CD8-positive, alpha-beta memory T cell (primary cell): ENCODE measurements around the gene ACTL10. TPM values are rescaled to one million over a fixed set of nuclear protein-coding genes. Genes with fewer than 3 reads are reported as not detected.
"Not testable (repeated sequence)": the region's sequence is repeated elsewhere in the genome, so short reads cannot be mapped to it uniquely, and the experiment has no call there.

ENCODE experiments used
- CTCF ChIA-PET: fragments of 350-600 bp; sonication (Branson Sonifier 250); formaldehyde crosslinking; loops from one replicate; lab custom pipeline; 2021; ENCODE audit warnings: antibody characterized with exemption; lab: Charles Lee
- POLR2A ChIA-PET: fragments of 350-600 bp; sonication (Branson Sonifier 250); formaldehyde crosslinking; loops from one replicate; lab custom pipeline; 2021; ENCODE audit warnings: antibody characterized with exemption; lab: Charles Lee
- DNase-seq, 5 donors: peaks; one replicate each; pipeline versions ENCODE4 v3.0.0 to v3.0.0-alpha.2; 2020 to 2022; ENCODE audit warnings: mixed read lengths in 1 of 5
- H3K27ac ChIP-seq: one replicate; pipeline ENCODE4 v1.7.0; 2013; ENCODE audit warnings: low read depth, mild to moderate bottlenecking, low read length, moderate library complexity
- H3K27me3 ChIP-seq: 2 replicates; pipeline ENCODE4 v1.7.0; 2013; ENCODE audit warnings: low read length, mild to moderate bottlenecking; ENCODE audit not compliant: insufficient read depth, poor library complexity, severe bottlenecking
- H3K36me3 ChIP-seq: 2 replicates; pipeline ENCODE4 v1.7.0; 2013; ENCODE audit warnings: mild to moderate bottlenecking, low read length, moderate library complexity; ENCODE audit not compliant: insufficient read depth
- H3K4me1 ChIP-seq: 2 replicates; pipeline ENCODE4 v1.7.0; 2013; ENCODE audit warnings: mild to moderate bottlenecking, low read length, moderate library complexity; ENCODE audit not compliant: insufficient read depth
- H3K4me3 ChIP-seq: 2 replicates; pipeline ENCODE4 v1.7.0; 2013; ENCODE audit warnings: mild to moderate bottlenecking, low read length
- H3K9me3 ChIP-seq: 2 replicates; pipeline ENCODE4 v1.7.0; 2013; ENCODE audit warnings: mild to moderate bottlenecking, low read length
- H3K27ac Mint-ChIP-seq, 8 donors: one replicate each; pipeline ENCODE4 v1.8.0; 2020 to 2021; ENCODE audit warnings: mixed read lengths in 8 of 8, mild to moderate bottlenecking in 6 of 8, inconsistent platforms in 3 of 8, moderate library complexity in 3 of 8
- H3K27me3 Mint-ChIP-seq, 2 donors: one replicate each; pipeline ENCODE4 v1.8.0; 2020 to 2021; ENCODE audit warnings: mixed read lengths in 2 of 2, mild to moderate bottlenecking in 1 of 2, moderate library complexity in 1 of 2
- H3K36me3 Mint-ChIP-seq, 3 donors: one replicate each; pipeline ENCODE4 v1.8.0; 2020 to 2021; ENCODE audit warnings: mixed read lengths in 3 of 3, inconsistent platforms in 1 of 3, mild to moderate bottlenecking in 1 of 3
- H3K4me1 Mint-ChIP-seq, 3 donors: one replicate each; pipeline ENCODE4 v1.8.0; 2020 to 2021; ENCODE audit warnings: mixed read lengths in 3 of 3, inconsistent platforms in 1 of 3, mild to moderate bottlenecking in 1 of 3
- H3K4me3 Mint-ChIP-seq, 7 donors: one replicate each; pipeline ENCODE4 v1.8.0; 2020 to 2021; ENCODE audit warnings: mixed read lengths in 7 of 7, mild to moderate bottlenecking in 6 of 7, moderate library complexity in 4 of 7, inconsistent platforms in 2 of 7
- H3K9me3 Mint-ChIP-seq, 5 donors: one replicate each; pipeline ENCODE4 v1.8.0; 2020 to 2022; ENCODE audit warnings: mixed read lengths in 5 of 5, mild to moderate bottlenecking in 3 of 5, moderate library complexity in 2 of 5, inconsistent platforms in 1 of 5
- polyA plus RNA-seq: library from polyadenylated mRNA; unstranded; fragments of 300-500 nt; fragmentation: Illumina TruSeq; gene quantifications from one replicate; pipeline ENCODE4 v1.2.3, GENCODE V29; 2021
- total RNA-seq, 2 experiments: library from RNA; stranded (reverse); gene quantifications; one replicate each; pipeline ENCODE4 v1.2.3, GENCODE V29; 2021

ACTL10 gene
- total and polyA plus RNA-seq, 3 experiments from 2014 or later = 3.8 to 6.6 (median 4.6) TPM

DNA sequence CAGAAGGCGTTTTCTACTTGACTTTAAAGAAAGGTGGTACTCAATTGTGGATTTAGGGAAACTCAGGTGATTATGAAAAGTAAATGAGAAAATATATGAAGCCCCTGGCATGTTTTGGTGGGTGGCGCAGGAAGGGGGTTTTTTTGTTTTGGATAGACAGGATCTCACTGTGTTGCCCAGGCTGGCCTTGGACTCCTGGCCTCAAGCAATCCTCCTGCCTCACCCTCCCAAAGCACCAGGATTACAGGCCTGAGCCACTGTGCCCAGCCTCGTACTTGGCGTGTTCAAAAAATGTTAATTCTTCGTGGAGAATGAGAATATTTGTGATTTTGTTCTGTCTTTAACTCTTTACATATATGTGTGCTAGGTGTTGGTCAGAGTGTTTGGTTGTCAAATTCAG lies 36.8 kb upstream of the ACTL10 start:
- peaks cover 18 to 35% (median 26%) of the 10 kb centered on the region in 3 donors for H3K4me1 Mint-ChIP-seq
- H3K36me3 Mint-ChIP-seq = peaks cover 28 to 84% (median 33%) of the 10 kb centered on the region in 3 donors
- Histone ChIP-seq H3K27ac (no peak overlapping the region), H3K4me3 (no peak overlapping the region), H3K4me1 (peaks cover 4% of the 10 kb centered on the region), H3K27me3 (no peaks in the 10 kb centered on the region), H3K36me3 (peaks cover 30% of the 10 kb centered on the region), H3K9me3 (no peaks in the 10 kb centered on the region)
- CTCF ChIA-PET = no interaction called here
- POLR2A ChIA-PET = no interaction called here
- no peaks in the 10 kb centered on the region for H3K27me3 Mint-ChIP-seq
- DNase-seq = no peak
- peak overlapping the region in 4 of 8 donors; percentile 37 to 76 (median 51) for H3K27ac Mint-ChIP-seq
- no peak overlapping the region for H3K4me3 Mint-ChIP-seq
- no peaks in the 10 kb centered on the region for H3K9me3 Mint-ChIP-seq

DNA sequence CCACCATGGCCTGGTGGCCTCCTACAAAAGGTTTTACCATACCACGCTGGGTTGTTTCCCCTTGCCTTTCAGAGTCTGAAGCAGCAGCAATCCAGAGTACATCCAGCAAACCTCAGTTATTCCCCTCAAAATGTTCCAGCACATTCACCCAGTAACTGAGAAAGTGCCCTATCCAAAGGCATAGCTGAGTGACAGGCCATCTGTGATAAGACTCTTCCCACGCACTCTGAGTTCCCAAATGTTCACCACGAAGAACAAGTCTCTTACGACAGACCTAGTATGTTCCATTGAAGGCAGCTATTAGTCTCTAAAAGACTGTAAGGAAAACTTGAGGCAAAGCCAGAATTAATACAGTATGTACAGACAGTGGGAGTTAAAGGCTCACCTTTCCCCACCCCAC lies 36.2 kb upstream of the ACTL10 start:
- POLR2A ChIA-PET = no interaction called here
- H3K9me3 Mint-ChIP-seq = no peaks in the 10 kb centered on the region

DNA sequence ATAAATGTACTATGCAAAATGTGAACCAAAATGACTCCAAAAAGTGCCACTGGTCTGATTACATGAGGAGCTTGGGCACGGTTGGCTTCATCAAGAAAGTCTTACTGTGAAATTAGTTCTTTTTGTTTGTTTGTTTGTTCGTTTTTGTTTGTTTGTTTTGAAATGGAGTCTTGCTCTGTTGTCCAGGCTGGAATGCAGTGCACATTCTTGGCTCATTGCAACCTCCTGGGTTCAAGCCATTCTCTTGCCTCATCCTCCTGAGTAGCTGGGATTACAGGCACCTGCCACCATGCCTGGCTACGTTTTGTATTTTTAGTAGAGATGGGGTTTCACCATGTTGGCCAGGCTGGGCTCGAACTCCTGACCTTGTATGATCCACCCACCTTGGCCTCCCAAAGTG lies 34.8 kb upstream of the ACTL10 start:
- POLR2A ChIA-PET, H3K27ac ChIP-seq, H3K27ac Mint-ChIP-seq, H3K27me3 Mint-ChIP-seq, DNase-seq, H3K4me3 Mint-ChIP-seq, H3K4me3 ChIP-seq, H3K9me3 Mint-ChIP-seq, H3K27me3 ChIP-seq, H3K9me3 ChIP-seq, H3K4me1 ChIP-seq: not testable (repeated sequence)
- peaks cover 26 to 78% (median 32%) of the 10 kb centered on the region in 3 donors for H3K36me3 Mint-ChIP-seq
- CTCF ChIA-PET = interaction anchor here (1.4 kb wide), 1 partner anchor 36 kb away, joined by 5 read pairs; no protein-coding TSS in a partner anchor
- H3K36me3 ChIP-seq = peaks cover 34% of the 10 kb centered on the region
- H3K4me1 Mint-ChIP-seq = peaks cover 8 to 16% (median 9%) of the 10 kb centered on the region in 3 donors

More for the DNA sequence above, 36.2 kb upstream of the ACTL10 start:
- Mint-ChIP-seq H3K4me3 (no peak overlapping the region), H3K27ac (peak overlapping the region in 4 of 8 donors; percentile 29 to 76 (median 35)), H3K27me3 (no peaks in the 10 kb centered on the region), H3K36me3 (peaks cover 28 to 81% (median 33%) of the 10 kb centered on the region in 3 donors), H3K4me1 (peaks cover 13 to 30% (median 21%) of the 10 kb centered on the region in 3 donors)
- no peak for DNase-seq
- Histone ChIP-seq H3K27me3 (no peaks in the 10 kb centered on the region), H3K4me3 (no peak overlapping the region), H3K36me3 (peaks cover 30% of the 10 kb centered on the region), H3K27ac (no peak overlapping the region), H3K9me3 (no peaks in the 10 kb centered on the region), H3K4me1 (no peaks in the 10 kb centered on the region)
- CTCF ChIA-PET = no interaction called here

DNA sequence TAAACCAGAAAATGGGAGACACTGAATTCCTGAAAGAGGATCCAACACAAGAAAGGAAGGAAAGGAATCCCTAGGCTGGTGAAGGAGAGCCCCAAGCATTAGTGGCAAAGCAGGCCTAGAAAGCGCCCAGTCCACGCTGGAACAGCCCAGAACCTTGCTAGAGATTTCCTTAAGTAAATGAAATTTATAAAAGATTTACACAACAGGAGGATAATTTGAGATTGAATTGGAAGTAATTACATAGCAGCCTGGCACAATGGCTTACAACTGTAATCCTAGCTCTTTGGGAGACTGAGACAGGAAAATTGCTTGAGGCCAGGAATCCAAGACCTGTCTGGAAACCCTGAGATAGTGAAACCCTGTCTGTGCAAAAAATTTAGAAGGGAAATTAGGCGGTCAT lies 31.4 kb upstream of the ACTL10 start:
- Mint-ChIP-seq H3K9me3 (no peaks in the 10 kb centered on the region), H3K27ac (peak overlapping the region in 2 of 8 donors; percentile 47 to 82), H3K4me3 (no peak overlapping the region), H3K4me1 (peaks cover 8 to 11% (median 9%) of the 10 kb centered on the region in 3 donors), H3K36me3 (peaks cover 8 to 75% (median 29%) of the 10 kb centered on the region in 3 donors), H3K27me3 (no peaks in the 10 kb centered on the region)
- Histone ChIP-seq H3K4me1 (no peaks in the 10 kb centered on the region), H3K9me3 (no peaks in the 10 kb centered on the region), H3K4me3 (no peak overlapping the region), H3K36me3 (peaks cover 28% of the 10 kb centered on the region), H3K27ac (no peak overlapping the region), H3K27me3 (no peaks in the 10 kb centered on the region)
- POLR2A ChIA-PET = no interaction called here
- CTCF ChIA-PET = interaction anchor here (0.7 kb wide), 1 partner anchor 145 kb away, joined by 3 read pairs; the partner anchor contains the start of gene CBFA2T2
- no peak for DNase-seq

DNA sequence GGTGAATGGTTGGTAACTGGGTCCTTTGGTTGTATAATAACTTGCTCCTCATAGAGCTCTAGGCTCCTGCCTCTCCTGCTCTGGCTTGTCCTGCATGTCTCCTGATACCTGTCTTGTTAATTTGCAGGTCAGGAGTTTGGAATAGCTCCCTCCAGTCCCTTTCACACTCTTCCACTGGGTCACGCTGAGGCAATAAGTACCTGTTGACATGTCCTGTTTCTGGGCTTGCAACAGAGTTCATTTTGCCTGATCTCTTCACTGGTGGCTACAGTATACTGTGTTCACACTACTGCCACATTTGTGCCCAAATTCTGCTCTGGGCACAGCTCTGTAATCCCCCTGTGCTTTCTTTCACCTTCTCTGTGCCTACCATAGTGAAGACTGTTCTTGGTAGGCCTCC lies 30.0 kb upstream of the ACTL10 start:
- DNase-seq = no peak
- no peak overlapping the region for H3K4me3 ChIP-seq
- H3K9me3 Mint-ChIP-seq = no peaks in the 10 kb centered on the region
- H3K36me3 Mint-ChIP-seq = peaks cover 4 to 74% (median 23%) of the 10 kb centered on the region in 3 donors
- no peak overlapping the region for H3K27ac ChIP-seq
- peak overlapping the region in 5 of 8 donors; percentile 15 to 81 (median 51) for H3K27ac Mint-ChIP-seq
- H3K4me3 Mint-ChIP-seq = no peak overlapping the region
- no peaks in the 10 kb centered on the region for H3K27me3 ChIP-seq
- peaks cover 25% of the 10 kb centered on the region for H3K36me3 ChIP-seq
- no peaks in the 10 kb centered on the region for H3K27me3 Mint-ChIP-seq
- H3K4me1 ChIP-seq = no peaks in the 10 kb centered on the region
- H3K9me3 ChIP-seq = no peaks in the 10 kb centered on the region
- POLR2A ChIA-PET = interaction anchor here (0.6 kb wide), 1 partner anchor 134 kb away, joined by 8 read pairs; no protein-coding TSS in a partner anchor
- H3K4me1 Mint-ChIP-seq = peaks cover 7 to 9% (median 8%) of the 10 kb centered on the region in 3 donors
- CTCF ChIA-PET = interaction anchor here (1.0 kb wide), 1 partner anchor 10 kb away, joined by 3 read pairs; no protein-coding TSS in a partner anchor

DNA sequence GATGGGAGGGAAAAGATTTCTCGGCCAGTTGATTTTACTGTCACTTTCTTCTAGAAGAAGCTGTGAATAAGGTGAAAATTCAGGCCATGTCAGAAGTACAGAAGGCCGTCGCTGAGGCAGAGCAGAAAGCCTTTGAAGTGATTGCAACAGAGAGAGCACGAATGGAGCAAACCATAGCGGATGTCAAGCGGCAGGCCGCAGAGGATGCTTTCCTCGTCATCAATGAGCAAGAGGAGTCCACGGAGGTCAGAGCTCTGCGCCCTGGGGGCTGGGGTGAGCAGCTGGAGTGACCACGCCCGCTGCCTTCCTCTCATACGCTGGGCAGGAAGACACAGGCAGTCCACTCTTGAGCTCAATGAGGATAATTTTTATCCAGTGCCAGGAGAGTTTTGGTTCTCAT lies 26.5 kb upstream of the ACTL10 start:
- Mint-ChIP-seq H3K4me3 (no peak overlapping the region), H3K27me3 (no peaks in the 10 kb centered on the region), H3K27ac (peak overlapping the region in 4 of 8 donors; percentile 23 to 69 (median 56)), H3K4me1 (peaks cover 0 to 2% (median 0%) of the 10 kb centered on the region in 3 donors), H3K36me3 (peaks cover 4 to 81% (median 22%) of the 10 kb centered on the region in 3 donors), H3K9me3 (no peaks in the 10 kb centered on the region)
- Histone ChIP-seq H3K4me3 (no peak overlapping the region), H3K4me1 (no peaks in the 10 kb centered on the region), H3K9me3 (no peaks in the 10 kb centered on the region), H3K27ac (no peak overlapping the region), H3K27me3 (no peaks in the 10 kb centered on the region), H3K36me3 (peaks cover 25% of the 10 kb centered on the region)
- POLR2A ChIA-PET = interaction anchor here (0.7 kb wide), 2 partner anchors 23 to 226 kb away, joined by 4 read pairs; no protein-coding TSS in a partner anchor
- CTCF ChIA-PET = interaction anchor here (0.9 kb wide), 1 partner anchor 28 kb away, joined by 3 read pairs; no protein-coding TSS in a partner anchor
- no peak for DNase-seq

DNA sequence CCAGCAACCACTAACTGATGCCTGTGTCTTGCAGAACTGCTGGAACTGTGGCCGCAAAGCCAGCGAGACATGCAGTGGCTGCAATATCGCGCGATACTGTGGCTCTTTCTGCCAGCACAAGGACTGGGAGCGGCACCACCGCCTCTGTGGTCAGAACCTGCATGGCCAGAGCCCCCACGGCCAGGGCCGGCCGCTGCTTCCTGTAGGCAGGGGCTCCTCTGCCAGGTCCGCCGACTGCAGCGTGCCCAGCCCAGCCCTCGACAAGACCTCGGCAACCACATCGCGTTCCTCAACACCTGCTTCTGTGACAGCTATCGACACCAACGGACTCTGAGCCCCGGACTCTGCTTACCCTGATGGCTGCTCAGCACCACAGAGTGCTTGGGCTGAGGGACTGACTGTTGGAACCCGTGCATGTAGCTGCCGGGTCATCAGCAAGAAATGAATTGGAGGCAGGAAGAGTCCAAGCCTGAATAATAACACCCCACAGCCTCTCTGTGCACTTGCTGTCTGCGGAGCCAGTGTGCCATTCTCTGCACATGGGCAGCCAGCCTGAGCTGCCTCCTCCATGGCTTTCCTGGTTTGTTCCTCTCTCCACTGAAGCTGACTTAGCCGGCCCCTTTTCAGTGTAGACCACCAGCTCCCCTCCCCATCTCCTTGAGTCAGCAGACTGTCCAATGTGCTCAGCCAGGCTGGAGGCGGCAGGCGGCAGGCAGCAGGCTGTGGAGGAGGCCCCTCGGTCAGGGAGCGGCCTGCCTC lies 22.3 kb upstream of the ACTL10 start:
- ChIA-PET POLR2A (interaction anchor here (1.0 kb wide), 1 partner anchor 18 kb away, joined by 3 read pairs; no protein-coding TSS in a partner anchor), CTCF (interaction anchor here (1.0 to 1.3 kb wide), 2 partner anchors 9 to 23 kb away, joined by 3 read pairs; no protein-coding TSS in a partner anchor)
- no peak for DNase-seq
- peaks cover 13 to 25% (median 15%) of the 10 kb centered on the region in 3 donors for H3K4me1 Mint-ChIP-seq
- H3K9me3 Mint-ChIP-seq = no peaks in the 10 kb centered on the region
- Histone ChIP-seq H3K27me3 (no peaks in the 10 kb centered on the region), H3K36me3 (peaks cover 17% of the 10 kb centered on the region), H3K27ac (no peak overlapping the region), H3K9me3 (no peaks in the 10 kb centered on the region), H3K4me1 (peaks cover 9% of the 10 kb centered on the region), H3K4me3 (no peak overlapping the region)
- peaks cover 0 to 66% (median 18%) of the 10 kb centered on the region in 3 donors for H3K36me3 Mint-ChIP-seq
- no peak overlapping the region for H3K27ac Mint-ChIP-seq
- H3K4me3 Mint-ChIP-seq = no peak overlapping the region
- no peaks in the 10 kb centered on the region for H3K27me3 Mint-ChIP-seq

DNA sequence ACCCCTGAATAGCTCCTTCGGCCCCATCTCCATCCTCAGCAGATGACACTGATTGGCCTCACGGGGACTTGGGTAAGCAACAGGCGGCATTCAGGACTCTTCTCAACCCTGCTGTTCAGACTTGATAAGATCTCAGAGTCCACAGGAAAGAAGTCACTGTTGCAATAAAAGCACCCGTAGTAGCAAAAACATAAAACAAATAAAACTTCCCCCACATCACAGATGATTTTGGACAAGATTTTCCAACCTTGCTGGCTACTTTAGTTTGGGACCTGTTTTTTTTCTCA lies 21.7 kb upstream of the ACTL10 start:
- Histone ChIP-seq H3K9me3 (no peaks in the 10 kb centered on the region), H3K36me3 (peaks cover 12% of the 10 kb centered on the region), H3K27ac (no peak overlapping the region), H3K4me1 (peaks cover 9% of the 10 kb centered on the region), H3K27me3 (no peaks in the 10 kb centered on the region), H3K4me3 (no peak overlapping the region)
- no peak overlapping the region for H3K4me3 Mint-ChIP-seq
- H3K36me3 Mint-ChIP-seq = peaks cover 0 to 61% (median 15%) of the 10 kb centered on the region in 3 donors
- no peaks in the 10 kb centered on the region for H3K27me3 Mint-ChIP-seq
- DNase-seq = no peak
- CTCF ChIA-PET = interaction anchor here (1.0 to 1.3 kb wide), 2 partner anchors 9 to 22 kb away, joined by 3 read pairs; no protein-coding TSS in a partner anchor
- peaks cover 15 to 30% (median 17%) of the 10 kb centered on the region in 3 donors for H3K4me1 Mint-ChIP-seq
- POLR2A ChIA-PET = interaction anchor here (1.0 kb wide), 1 partner anchor 18 kb away, joined by 3 read pairs; no protein-coding TSS in a partner anchor
- peak overlapping the region in 2 of 8 donors; percentile 12 to 36 for H3K27ac Mint-ChIP-seq
- H3K9me3 Mint-ChIP-seq = no peaks in the 10 kb centered on the region
